ENCODE measurements around the gene BLNK. TPM values are rescaled to one million over a fixed set of nuclear protein-coding genes. Genes with fewer than 3 reads are reported as not detected.
"Not testable (repeated sequence)": the region's sequence is repeated elsewhere in the genome, so short reads cannot be mapped to it uniquely, and the experiment has no call there.

The BLNK gene
- total RNA-seq, 1 experiment from 2014 or later = 7.5 TPM

GRCh38 chr10:96208946-96209345, 62.4 kb downstream of the BLNK start:
- BruUV-seq (replicated peaks) = no TSS peak
- DNase-seq = no peak
- Mint-ChIP-seq H3K4me1 (ENCODE audit: low read depth, unreplicated experiment) (no peaks in the 10 kb centered on the region), H3K36me3 (ENCODE audit: insufficient read depth, unreplicated experiment) (no peaks in the 10 kb centered on the region), H3K9me3 (ENCODE audit: low read depth, unreplicated experiment) (no peaks in the 10 kb centered on the region), H3K4me3 (ENCODE audit: low read depth, unreplicated experiment) (no peak overlapping the region), H3K27me3 (ENCODE audit: unreplicated experiment) (no peaks in the 10 kb centered on the region), H3K27ac (ENCODE audit: unreplicated experiment) (no peak overlapping the region)
- no peak for TF ChIP-seq CTCF (IDR thresholded peaks at IDR 0.05; ENCODE audit: unreplicated experiment)
- CTCF ChIA-PET = no interaction called here
- intact Hi-C loops (cut with micrococcal nuclease; ENCODE audit: unreplicated experiment) = no loop called here

GRCh38 chr10:96208271-96208670, 63.1 kb downstream of the BLNK start:
- BruUV-seq (replicated peaks) = no TSS peak
- no peak for DNase-seq
- CTCF ChIA-PET = no interaction called here

GRCh38 chr10:96205580-96205979, 65.8 kb downstream of the BLNK start:
- Mint-ChIP-seq H3K36me3 (ENCODE audit: insufficient read depth, unreplicated experiment) (no peaks in the 10 kb centered on the region), H3K4me3 (ENCODE audit: low read depth, unreplicated experiment) (no peak overlapping the region)

More at GRCh38 chr10:96208271-96208670, 63.1 kb downstream of the BLNK start:
- H3K4me1 Mint-ChIP-seq (ENCODE audit: low read depth, unreplicated experiment) = no peaks in the 10 kb centered on the region
- no peak for TF ChIP-seq CTCF (IDR thresholded peaks at IDR 0.05; ENCODE audit: unreplicated experiment)
- H3K27ac Mint-ChIP-seq (ENCODE audit: unreplicated experiment) = no peak overlapping the region
- no peak overlapping the region for H3K4me3 Mint-ChIP-seq (ENCODE audit: low read depth, unreplicated experiment)
- intact Hi-C loops (cut with micrococcal nuclease; ENCODE audit: unreplicated experiment) = no loop called here
- H3K9me3 Mint-ChIP-seq (ENCODE audit: low read depth, unreplicated experiment) = no peaks in the 10 kb centered on the region
- H3K27me3 Mint-ChIP-seq (ENCODE audit: unreplicated experiment) = no peaks in the 10 kb centered on the region
- H3K36me3 Mint-ChIP-seq (ENCODE audit: insufficient read depth, unreplicated experiment) = no peaks in the 10 kb centered on the region

GRCh38 chr10:96201525-96201924, 69.8 kb downstream of the BLNK start:
- intact Hi-C loops (cut with micrococcal nuclease; ENCODE audit: unreplicated experiment) = no loop called here
- no TSS peak for BruUV-seq (replicated peaks)
- Mint-ChIP-seq H3K36me3 (ENCODE audit: insufficient read depth, unreplicated experiment) (no peaks in the 10 kb centered on the region), H3K27ac (ENCODE audit: unreplicated experiment) (no peak overlapping the region), H3K4me1 (ENCODE audit: low read depth, unreplicated experiment) (no peaks in the 10 kb centered on the region), H3K4me3 (ENCODE audit: low read depth, unreplicated experiment) (no peak overlapping the region), H3K27me3 (ENCODE audit: unreplicated experiment) (no peaks in the 10 kb centered on the region), H3K9me3 (ENCODE audit: low read depth, unreplicated experiment) (no peaks in the 10 kb centered on the region)
- CTCF ChIA-PET = no interaction called here
- no peak for TF ChIP-seq CTCF (IDR thresholded peaks at IDR 0.05; ENCODE audit: unreplicated experiment)
- no peak for DNase-seq

More at GRCh38 chr10:96205580-96205979, 65.8 kb downstream of the BLNK start:
- Mint-ChIP-seq H3K4me1 (ENCODE audit: low read depth, unreplicated experiment) (no peaks in the 10 kb centered on the region), H3K9me3 (ENCODE audit: low read depth, unreplicated experiment) (no peaks in the 10 kb centered on the region), H3K27me3 (ENCODE audit: unreplicated experiment) (no peaks in the 10 kb centered on the region), H3K27ac (ENCODE audit: unreplicated experiment) (no peak overlapping the region)
- no TSS peak for BruUV-seq (replicated peaks)
- no peak for DNase-seq
- TF ChIP-seq CTCF (IDR thresholded peaks at IDR 0.05; ENCODE audit: unreplicated experiment) = no peak
- CTCF ChIA-PET = no interaction called here
- intact Hi-C loops (cut with micrococcal nuclease; ENCODE audit: unreplicated experiment) = no loop called here

- peaks cover 10% of the 10 kb centered on the region for H3K27me3 Mint-ChIP-seq (ENCODE audit: unreplicated experiment)
- H3K9me3 Mint-ChIP-seq (ENCODE audit: low read depth, unreplicated experiment); H3K27ac Mint-ChIP-seq (ENCODE audit: unreplicated experiment); H3K36me3 Mint-ChIP-seq (ENCODE audit: insufficient read depth, unreplicated experiment); H3K4me1 Mint-ChIP-seq (ENCODE audit: low read depth, unreplicated experiment); H3K4me3 Mint-ChIP-seq (ENCODE audit: low read depth, unreplicated experiment); intact Hi-C loops (cut with micrococcal nuclease; ENCODE audit: unreplicated experiment); BruUV-seq (replicated peaks); CTCF ChIA-PET; DNase-seq: not testable (repeated sequence)
These were observed 81.9 kb downstream of the BLNK start for GRCh38 chr10:96189505-96189904.

Measured in Calu3 (cell line).